Measurements from ENCODE around the gene C11orf65.

GRCh38 chr11:108496643-108497256, 29.4 kb upstream of the C11orf65 start:
- no peak for TF ChIP-seq SP1 (IDR thresholded peaks at IDR 0.05)
- no peak for TF ChIP-seq CTBP1 (IDR thresholded peaks at IDR 0.05; ENCODE audit: borderline replicate concordance)
- TF ChIP-seq TARDBP (IDR thresholded peaks at IDR 0.05), result no peak
- no peak for TF ChIP-seq FOXM1 (IDR thresholded peaks at IDR 0.05; ENCODE audit: borderline replicate concordance)
- no peak for TF ChIP-seq SUZ12 (IDR thresholded peaks at IDR 0.05)
- no peak for TF ChIP-seq ELF4 (IDR thresholded peaks at IDR 0.05)
- no peak for TF ChIP-seq FOXA1 (IDR thresholded peaks at IDR 0.05)
- no peak for TF ChIP-seq HDGF (IDR thresholded peaks at IDR 0.05; ENCODE audit: borderline replicate concordance)
- no peak; the same call in 1 of the 2 replicates for TF ChIP-seq L3MBTL2 (conservative IDR thresholded peaks at IDR 0.05)
- TF ChIP-seq ZNF384 (IDR thresholded peaks at IDR 0.05), result no peak
- TF ChIP-seq NFRKB (IDR thresholded peaks at IDR 0.05), result no peak
